GM18507 (cell line): Measurements from ENCODE around the gene NCOA5.

Experiments
- DNase-seq: peaks from one replicate; pipeline ENCODE4 v3.0.0; 2011; ENCODE audit warnings: low read depth; ENCODE audit not compliant: insufficient read length; ENCODE audit errors: extremely low spot score
- FAIRE-seq: peaks from 2 replicates; lab custom pipeline; 2011; peaks lifted over from hg19 to GRCh38; lab: Jason Lieb, UNC

The NCOA5 gene

DNA sequence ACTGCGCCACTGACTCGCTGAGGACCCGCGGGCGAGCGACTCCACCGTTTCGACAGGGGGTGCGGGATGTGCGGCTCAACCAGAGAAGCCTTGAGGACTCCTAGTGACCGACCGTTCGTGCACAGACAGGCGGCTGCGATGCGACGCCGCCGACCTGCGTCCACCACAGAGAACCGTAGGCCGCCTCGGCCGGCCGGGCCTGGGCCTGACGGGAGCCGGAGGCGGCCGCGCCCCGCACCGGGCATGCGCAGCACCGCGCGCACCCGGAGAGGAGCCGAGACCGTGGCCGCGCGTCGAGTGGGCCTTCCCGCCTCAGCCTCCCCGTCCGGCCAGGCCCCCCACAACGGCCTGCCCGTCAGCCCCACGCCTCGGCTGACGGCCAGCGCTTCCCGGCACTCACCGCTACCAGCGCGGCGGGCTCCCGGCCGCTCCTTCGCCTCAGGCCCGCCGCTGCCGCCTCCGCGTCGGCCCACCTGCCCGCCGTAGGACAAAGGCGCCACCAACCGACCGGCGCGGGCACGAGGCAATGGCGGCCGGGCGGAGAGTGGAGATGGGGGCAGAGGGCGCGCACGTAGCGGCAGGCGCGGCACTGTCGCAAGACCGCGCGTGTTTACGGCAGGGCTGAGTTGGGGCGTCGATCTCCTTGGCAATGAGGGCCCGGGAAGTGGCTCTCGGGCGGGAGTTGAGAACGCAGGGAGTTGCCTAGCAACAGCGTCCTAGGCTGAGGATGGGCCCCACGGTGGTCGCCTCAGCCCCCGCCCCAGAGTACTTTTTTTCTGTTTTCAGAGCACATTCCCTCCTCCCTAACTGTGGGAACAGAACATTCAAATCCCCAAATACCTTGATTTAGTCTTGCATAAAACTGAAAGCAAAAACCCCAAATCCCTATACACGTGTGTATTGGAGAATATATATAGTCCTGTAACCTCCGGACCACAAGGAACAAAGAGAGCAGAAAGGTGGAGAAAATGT lies at the start of gene NCOA5:
NCOA5 (minus strand) TSS at position 546 of the 972 bp plus-strand sequence. CDS start 10,538 bp downstream, outside the sequence.
- DNase-seq: peak; percentile 96
- FAIRE-seq: peak; percentile 95

DNA sequence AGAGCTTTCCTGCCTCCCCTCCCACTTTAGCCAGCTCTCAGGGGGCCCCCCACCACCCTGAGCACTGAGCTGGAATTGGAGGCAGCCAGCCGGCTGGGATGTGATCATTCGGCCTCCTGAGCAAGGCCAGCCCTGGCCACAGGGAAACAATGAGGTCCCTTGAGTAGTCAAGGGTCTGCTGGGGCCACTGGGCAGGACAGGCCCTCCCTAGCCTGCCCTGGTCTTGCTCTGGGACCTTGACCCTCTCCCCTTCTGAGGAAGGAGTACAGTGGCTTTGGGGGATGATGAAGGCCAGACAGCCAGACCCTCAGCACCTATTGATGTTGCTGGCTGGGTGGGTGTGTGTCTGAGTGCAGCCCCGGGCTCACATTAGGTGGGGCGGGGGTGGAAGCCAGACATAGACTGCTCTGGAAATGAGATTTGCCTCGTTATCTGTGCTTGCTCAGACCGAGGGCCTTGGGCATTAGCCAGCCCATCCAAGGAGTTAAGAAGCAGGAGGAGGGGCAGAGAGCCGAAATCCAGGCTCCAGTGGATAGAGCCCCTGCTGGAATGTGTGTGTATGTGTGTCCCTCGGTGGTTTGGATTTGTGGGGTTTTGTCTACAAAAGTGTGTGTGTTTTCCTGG lies 49.6 kb upstream of the NCOA5 start:
- no peak for DNase-seq

DNA sequence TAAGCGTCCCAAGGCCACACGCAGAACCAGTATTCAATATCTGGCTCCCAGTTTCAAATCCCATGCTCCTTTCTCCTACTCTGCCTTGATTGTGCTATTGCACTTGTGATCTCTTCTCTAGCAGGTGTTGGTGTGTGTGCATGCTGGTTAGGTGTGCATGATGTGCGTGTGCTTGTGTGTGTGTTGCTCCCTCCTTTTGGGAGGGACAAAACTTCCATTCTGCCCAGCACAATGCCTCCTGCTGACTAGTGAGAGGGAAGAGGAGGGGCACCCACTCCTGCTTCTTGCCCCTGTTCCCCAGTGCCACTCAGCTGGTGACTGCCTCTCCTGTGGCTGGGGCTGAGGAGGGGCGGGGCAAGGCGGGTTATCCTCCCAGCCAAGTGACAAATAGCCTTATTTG lies 48.1 kb upstream of the NCOA5 start:
- DNase-seq (no peak), FAIRE-seq (no peak)

More for the DNA sequence above, 49.6 kb upstream of the NCOA5 start:
- no peak for FAIRE-seq

DNA sequence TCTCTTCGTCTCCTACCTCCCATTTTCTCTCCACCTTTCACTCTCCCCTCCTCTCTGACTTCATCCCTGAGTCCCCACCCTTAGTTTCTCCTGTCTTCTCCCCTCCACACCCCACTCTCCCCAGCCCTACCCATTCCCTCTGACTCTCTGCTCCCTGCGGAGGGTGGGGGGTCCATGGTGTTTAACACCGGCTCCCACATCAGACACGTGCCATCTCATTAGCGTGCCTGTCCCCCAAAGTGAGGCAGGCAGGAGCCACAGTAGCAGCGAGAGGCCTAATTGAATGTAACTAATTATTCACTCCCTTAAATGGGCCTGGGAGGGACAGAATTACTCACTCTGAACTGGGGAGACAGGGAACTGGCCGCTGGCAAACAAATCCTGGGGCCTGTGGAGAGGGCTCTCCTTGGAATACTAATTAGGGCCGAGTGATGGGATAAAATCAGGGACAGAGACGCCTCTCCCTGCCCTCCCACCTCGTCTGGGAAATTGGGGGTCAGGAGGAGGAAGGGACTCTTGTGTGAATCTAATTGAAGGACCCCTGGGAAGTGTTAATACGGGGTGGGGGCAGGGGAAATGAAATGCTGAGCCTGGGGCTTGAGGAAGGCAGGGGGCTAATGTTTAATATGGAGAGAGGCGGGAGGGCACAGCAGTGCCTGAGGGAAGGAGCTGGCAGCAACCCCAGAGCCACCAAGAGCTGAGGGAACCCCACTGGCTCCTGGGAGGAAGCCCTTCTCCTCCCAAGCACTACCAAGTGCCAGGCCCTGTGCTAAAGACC lies 46.3 kb upstream of the NCOA5 start:
- FAIRE-seq (no peak), DNase-seq (no peak)

DNA sequence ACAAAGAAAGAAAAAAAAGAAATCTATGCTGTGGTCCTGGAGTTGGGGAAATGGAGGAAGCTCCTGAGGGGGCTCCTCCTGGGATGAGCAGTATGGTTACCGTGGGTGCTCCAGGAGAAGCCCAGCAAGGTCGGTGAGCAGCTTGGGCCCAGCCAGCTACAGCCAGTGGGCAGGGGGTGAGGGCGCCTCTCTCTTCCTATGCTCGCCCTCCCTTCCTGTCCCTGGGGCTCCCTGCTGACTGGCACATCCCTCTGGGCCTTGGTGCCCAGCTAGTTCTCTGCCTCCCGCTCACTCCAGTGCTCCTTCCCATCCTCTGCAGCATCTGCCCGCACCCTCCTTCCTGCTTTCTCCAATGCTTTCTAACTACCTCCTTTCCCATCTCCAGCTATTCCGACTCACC lies 45.0 kb upstream of the NCOA5 start:
- no peak for FAIRE-seq
- DNase-seq: no peak

DNA sequence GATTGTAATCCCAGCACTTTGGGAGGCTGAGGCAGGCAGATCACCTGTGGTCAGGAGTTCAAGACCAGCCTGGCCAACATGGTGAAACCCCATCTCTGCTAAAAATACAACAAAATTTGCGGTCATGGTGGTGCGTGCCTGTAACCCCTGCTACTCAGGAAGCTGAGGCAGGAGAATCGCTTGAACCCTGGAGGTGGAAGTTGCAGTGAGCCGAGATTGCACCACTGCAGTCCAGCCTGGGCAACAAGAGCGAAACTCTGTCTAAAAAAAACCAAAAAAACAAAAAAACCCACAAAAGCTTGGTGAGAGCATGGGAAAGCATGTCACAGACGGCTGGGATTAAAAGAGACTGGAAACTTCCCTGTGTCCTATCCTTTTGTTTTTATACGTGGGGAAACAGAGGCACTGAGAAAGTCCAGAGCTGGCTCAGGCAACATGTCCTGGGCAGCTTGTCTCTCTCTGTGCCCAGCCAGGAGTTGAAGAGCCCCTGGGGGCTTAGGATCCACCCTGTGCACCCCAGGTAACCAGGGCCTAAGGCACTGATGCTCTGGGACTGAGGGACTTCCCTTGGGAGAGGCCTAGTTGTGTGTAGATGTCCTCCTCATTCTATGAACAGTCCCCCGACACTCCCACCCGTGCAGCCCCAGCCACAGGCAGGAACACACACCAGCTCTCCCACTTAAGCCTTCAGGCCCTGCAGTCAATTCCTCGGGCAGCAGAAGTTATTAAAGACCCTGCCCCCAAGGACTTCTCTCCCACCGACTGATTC lies 44.3 kb upstream of the NCOA5 start:
- no peak for FAIRE-seq
- no peak for DNase-seq

DNA sequence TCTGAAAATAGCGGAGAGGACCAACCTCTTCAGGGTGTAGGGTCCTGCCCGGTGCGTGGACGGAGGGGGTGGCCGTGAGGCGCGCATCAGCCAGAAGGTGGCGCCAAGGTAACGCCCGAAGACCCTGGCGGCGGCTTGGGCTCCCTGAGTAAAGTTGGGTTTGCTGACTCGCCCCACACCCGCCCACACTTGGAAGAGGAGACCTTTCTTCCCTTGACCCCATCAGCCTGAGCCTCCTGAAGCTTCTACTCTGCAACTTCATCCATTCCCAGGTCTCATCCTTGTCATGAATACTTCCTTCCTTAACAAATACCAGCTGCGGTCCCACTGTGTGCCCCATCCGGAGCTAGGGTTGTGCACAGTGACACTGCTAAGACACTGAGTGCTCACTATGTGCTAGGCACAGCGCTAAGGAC lies 43.0 kb upstream of the NCOA5 start:
- peak; percentile 69 for DNase-seq
- peak; percentile 48 for FAIRE-seq

DNA sequence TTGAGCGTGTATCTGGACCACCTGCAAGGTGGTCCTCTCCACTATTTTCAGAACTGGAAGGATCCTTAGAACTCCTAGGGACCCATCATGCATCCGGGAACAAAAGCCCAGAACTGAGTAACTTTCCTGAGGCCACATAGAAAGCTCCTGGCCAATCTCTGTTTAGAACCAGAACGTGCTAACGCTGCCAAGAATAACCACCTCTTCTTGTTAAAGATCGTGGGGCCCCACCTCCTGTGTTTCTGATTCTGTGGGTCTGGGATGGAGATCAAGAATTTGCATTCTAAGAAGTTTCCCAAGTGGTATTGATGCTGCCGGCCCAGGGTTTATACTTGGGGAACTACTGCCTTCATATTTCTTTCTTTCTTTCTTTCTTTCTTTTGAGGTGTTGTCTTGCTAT lies 41.6 kb upstream of the NCOA5 start:
- FAIRE-seq (no peak), DNase-seq (no peak)

DNA sequence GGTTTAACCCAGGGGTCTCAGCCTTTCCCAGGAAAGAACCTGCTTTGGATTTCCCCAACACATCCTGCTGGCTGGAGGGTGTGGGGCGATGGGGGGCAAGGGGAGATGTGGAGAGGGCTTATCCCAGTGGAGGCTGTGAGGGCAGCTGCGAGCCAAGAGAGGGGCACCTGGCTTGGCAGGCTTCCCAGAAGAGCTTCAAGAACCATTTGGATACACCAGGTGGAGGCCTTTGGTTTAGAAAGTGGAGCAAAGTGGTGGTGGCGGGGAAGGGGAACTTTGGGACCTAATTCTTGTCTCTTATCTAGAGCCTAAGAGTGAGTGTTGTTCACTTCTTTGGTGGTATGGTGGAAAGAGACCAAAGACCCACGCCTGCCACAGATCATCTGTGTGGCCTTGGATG lies 40.8 kb upstream of the NCOA5 start:
- DNase-seq (no peak), FAIRE-seq (no peak)

DNA sequence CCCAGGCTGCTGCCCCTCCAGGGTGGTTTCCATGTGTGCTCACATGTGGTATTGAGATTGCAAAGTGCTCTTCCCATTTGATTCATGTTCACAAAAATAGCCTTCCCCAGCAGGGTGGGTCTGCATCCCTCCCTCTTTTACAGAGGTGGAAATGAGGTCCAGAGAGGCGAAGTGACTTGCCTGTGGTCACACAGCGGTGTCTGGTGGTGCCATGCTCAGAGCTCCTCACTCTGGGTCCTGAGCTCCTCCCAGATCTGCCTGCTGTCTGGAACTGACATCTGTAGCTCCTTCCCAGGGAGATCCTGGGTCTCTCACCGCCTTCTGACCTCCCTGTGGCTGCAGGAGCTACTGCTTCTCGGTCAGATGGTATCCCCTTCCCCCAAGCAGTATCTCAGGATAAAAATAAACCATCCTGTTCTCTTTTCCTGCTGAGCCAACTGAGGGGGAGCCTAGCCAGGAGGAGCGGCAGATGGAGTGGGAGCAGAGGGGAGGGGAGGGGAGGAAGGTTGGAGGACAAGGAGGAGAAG lies 40.3 kb upstream of the NCOA5 start:
- FAIRE-seq (peak; percentile 38), DNase-seq (no peak)

DNA sequence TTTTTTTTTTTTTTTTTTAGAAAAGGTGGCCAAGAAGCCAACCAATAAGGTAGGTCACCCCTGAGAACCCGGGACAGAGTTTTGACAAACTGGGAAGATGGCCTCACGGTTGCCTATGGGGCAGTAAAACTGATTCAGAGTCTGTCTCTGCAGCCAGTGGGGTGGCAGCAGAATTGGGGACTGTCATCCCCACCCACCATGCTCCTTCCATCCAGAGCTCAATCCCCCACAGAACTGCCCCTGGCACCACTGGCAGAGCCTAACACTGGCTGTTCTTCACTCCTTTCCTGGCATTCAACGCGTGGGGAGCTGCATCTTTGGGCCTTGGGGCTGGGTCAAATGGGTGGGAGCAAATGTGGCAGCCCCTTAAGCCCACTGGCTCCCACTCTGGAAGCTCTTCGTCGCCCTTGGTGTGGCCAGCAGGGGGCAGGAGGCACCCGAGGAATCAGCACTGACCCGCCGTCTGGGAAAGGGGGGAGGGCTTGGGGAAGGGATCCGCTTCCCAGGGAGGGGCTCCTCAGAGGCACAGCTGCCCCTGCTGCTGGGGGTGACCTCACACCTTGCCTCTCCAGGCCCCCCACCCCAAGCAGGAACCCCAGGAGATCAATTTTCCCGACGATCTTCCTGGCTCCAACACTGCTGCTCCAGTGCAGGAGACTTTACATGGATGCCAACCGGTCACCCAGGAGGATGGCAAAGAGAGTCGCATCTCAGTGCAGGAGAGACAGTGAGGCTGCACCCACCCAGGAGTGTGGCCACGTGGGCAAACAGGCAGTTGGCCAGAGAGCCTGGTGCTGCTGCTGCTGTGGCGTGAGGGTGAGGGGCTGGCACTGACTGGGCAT lies 38.8 kb upstream of the NCOA5 start:
- no peak for FAIRE-seq
- DNase-seq: no peak

DNA sequence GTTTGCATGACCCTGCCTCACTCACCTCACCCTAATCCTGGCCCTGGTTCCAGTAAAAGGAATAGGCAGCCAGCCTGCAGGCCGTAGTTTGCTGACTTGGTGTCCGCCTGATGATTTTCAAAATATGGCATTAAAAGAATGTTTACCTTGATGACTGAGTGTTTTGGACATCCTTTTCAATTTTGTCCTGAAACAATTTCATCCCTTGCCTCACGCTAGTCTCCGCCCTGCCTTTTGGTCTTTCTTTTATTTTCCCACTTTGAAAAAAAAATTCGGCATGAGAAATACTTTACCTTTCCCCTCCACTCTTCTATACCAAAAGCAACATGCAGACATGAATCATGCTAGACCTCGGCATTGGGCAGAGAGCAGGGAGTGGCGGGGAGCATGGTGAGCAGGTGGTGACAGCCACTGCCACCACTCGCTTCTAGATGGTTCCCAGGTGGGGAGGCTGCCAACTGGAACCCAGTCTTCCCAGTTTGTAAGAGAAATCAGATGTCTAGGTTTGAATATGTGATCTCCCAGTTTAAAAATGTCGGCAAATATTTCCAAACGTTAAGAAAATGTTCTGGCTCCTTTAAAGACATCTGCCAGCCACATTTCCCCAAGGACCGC lies 37.7 kb upstream of the NCOA5 start:
- no peak for DNase-seq
- FAIRE-seq: no peak

DNA sequence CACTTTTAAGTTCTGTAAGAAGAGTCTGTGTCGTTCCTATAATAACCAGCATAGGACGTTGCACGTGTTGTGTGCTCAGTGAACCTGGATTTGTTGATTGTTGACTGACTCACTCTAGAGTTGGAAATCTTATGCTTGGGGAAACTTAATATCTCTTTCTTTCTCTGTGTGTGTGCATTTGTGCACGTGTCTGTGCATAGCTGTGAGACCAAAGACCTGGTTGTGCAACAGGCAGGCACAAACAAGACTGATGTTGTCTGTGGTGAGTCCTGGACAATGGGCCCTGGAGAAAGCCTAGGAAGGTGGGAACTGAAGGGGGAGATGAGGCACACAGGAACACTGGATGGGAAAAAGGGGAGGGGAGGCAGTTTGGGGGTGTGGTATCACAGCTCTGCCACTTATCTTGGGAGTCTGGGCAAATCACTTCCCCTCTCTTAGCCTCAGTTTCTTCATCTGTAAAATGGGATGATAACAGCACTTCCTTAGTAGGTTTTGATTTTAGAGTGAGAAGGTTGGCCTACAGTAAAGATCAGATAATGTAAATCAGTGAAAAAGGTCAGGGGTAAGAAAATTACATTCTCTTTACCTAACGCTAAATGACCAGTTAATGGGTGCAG lies 36.8 kb upstream of the NCOA5 start:
- no peak for DNase-seq
- no peak for FAIRE-seq

DNA sequence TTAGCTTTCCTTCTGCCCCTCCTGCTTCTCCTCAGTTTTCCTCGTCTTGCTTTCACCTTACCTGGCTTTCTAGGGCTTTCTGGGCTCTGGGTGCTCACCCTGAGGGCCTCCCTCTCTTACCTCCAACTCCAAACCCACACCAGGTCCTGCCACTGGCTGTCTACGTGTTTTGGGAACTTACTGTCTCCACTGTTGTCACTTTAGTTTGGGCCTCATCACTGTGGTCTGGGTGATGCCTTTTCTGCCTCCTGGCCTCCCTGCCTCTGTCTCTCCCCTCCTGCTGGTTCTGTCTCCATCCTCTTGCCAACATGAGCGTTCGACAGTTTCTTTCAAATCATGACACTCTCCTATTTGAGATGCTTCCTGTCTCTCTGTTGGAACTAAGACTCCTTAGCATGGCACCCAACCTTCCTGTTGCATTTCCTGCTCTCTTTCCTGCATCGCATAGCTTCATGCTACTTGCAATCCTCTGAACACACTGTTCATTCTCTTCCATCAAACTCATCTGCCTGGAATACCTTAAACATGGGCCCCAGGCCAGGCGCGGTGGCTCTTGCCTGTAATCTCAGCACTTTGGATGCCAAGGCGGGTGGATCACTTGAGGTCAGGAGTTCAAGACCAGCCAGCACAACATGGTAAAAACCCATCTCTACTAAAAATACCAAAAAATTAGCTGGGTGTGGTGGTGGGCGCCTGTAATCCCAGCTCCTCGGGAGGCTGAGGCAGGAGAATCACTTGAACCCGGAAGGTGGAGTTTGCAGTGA lies 33.9 kb upstream of the NCOA5 start:
- DNase-seq (no peak), FAIRE-seq (no peak)

DNA sequence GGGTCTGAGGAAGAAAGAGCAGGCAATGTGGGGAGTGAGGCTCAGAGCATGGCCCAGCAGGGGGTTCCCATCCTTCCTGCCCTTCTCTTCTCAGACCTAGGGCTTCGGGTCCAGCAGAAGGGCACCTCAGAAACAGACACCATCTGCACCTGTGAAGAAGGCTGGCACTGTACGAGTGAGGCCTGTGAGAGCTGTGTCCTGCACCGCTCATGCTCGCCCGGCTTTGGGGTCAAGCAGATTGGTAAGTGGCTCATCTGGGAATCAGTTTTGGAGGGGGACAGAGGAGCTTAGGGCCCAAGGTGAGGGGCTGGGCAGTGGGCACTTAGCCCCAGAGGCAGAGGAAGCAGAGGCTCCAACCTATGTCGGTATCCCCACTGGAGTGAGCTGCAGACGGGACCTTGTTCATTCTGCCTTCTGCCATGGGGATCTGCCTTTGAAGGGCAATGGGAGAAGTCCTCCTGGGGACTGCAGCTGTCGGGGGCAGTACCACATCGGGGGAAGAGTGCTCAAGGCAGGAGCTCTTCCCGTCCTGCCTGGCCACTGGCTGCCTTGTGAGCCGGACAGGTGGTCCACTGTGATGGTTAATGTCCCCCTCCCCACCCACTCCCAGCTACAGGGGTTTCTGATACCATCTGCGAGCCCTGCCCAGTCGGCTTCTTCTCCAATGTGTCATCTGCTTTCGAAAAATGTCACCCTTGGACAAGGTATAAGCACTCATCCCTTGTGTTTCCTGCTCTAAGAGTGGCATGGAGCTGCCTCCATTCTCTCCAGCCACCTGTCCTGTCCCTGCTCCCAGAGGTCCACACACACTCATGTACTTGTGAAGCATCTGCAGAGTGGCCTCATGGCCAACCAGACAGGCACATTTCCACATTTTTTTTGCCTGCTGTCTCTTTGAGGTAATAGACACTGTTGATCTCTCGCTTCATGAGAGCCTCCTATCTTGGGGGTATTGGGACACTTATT lies 33.0 kb upstream of the NCOA5 start:
- FAIRE-seq (no peak), DNase-seq (no peak)

DNA sequence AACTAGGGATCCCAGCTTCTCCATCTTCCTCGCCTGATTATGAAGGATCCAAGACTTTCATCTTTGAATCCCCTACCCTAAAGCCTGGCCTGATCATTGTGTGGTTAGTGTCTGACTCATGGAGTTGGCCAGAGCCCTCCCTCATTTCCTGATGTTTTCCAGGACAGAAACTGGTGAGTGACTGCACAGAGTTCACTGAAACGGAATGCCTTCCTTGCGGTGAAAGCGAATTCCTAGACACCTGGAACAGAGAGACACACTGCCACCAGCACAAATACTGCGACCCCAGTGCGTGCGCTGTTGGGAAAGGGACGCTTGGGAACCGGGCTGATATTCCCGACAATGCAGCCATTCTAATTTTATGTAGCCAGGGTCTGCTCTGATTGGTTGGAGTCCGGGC lies 32.3 kb upstream of the NCOA5 start:
- DNase-seq (no peak), FAIRE-seq (no peak)
